Measurements from ENCODE around the gene GRIN2A.

DNA sequence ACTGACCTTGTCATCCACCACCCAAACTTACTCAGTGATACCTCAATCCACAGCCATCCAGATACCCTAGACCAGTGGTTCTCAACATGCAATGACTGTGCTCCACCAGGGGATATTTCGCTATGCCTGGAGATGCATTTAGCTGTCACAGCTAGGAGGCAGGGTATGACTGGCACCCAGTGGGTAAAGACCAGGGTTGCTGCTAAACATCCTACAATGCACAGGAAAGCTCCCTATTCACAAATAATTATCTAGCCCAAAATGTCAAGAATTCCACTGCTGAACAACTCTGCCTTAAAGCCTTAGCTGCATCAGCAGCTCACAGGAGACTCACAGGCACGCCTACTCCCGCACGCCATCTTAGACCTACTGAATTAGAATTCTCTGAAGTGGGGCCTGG is 212.6 kb downstream of the GRIN2A start:
- TF ChIP-seq, protein P1, sequence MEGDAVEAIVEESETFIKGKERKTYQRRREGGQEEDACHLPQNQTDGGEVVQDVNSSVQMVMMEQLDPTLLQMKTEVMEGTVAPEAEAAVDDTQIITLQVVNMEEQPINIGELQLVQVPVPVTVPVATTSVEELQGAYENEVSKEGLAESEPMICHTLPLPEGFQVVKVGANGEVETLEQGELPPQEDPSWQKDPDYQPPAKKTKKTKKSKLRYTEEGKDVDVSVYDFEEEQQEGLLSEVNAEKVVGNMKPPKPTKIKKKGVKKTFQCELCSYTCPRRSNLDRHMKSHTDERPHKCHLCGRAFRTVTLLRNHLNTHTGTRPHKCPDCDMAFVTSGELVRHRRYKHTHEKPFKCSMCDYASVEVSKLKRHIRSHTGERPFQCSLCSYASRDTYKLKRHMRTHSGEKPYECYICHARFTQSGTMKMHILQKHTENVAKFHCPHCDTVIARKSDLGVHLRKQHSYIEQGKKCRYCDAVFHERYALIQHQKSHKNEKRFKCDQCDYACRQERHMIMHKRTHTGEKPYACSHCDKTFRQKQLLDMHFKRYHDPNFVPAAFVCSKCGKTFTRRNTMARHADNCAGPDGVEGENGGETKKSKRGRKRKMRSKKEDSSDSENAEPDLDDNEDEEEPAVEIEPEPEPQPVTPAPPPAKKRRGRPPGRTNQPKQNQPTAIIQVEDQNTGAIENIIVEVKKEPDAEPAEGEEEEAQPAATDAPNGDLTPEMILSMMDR (optimal IDR thresholded peaks at IDR 0.05 in 1 of 3, IDR thresholded peaks at IDR 0.05 in 1 of 3, conservative IDR thresholded peaks at IDR 0.05 in 1 of 3; ENCODE audit: extremely low read depth in 1 of 3, insufficient read depth in 2 of 3, low read length in 3 of 3): no peak
- TF ChIP-seq EZH2 (IDR thresholded peaks at IDR 0.05; ENCODE audit: low read length): no peak

Data from keratinocyte (primary cell).